ENCODE results near the gene FGF2.
A peak's percentile ranks its signal among the peaks of the same experiment; 100 is the strongest.
"Not testable (repeated sequence)": the region's sequence is repeated elsewhere in the genome, so short reads cannot be mapped to it uniquely, and the experiment has no call there.

The FGF2 gene

DNA sequence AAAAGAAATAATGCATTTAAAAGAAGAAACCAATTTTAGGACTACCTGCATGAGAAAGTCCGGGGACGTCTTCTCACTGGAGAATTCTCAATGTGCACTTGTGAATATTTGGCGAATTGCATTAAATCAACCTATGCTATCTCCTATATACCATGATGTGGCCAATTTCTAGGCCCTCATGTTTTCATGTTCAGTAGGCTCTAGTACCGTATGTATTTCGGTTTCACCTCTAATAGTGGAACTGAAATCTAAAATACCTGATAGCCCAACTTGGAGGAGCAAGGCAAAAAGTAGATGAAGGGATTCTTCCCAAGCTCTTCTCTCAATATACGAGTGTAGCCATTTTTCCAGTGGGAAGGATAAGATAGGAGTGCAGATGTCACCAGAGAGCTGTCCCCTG, 11.4 kb upstream of the FGF2 start:
- DNase-seq: no peak

DNA sequence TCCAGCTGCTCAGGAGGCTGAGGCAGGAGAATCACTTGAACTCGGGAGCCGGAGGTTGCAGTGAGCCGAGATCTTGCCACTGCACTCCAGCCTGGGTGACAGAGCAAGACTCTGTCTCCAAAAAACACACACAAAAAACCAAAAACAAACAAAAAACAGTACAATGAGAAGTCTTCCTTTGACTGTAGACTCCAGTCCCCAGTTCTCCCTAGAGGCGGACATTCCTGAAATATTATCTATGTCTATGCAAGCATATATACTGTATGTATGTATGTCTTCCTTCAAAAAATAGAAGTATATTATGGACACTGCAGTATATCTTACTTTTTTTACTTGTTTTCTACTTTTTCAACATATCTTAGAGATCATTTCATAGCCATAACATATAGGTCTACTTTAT, 10.2 kb upstream of the FGF2 start:
- DNase-seq: no peak

DNA sequence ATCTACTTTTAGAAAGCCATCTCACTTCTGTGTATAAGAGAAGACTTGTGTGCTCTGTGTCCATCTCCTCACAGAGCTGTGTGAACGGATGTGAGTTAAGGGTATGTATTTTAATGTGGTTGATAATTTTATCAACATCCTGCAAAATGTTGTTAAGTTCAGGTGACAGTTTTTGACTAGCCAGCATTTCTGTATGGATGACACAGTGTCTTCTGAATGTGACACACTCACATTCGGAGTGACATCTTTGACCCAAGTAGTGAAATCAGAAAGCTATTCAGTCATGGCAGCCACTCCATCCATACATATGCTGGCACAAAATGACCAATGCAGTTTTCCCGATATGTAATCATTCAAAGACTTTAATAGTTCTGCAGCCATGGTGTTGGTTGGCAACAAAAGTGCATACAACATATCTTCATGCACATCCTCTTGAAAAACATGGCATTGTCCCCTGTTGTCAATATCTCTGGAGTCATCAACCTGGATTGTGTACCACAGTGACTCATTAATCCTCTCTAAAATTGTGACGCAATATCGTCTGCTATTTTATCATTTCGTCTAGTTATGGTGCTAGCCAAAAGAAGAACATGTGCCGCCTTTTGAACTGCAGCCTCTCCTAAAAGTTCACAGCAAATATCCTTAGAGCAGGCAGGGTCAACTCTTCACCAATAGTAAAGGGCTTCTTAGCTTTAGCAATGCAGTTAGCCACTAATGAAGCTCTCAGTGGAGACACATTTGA, 6.8 kb upstream of the FGF2 start:
- no peak for DNase-seq

DNA sequence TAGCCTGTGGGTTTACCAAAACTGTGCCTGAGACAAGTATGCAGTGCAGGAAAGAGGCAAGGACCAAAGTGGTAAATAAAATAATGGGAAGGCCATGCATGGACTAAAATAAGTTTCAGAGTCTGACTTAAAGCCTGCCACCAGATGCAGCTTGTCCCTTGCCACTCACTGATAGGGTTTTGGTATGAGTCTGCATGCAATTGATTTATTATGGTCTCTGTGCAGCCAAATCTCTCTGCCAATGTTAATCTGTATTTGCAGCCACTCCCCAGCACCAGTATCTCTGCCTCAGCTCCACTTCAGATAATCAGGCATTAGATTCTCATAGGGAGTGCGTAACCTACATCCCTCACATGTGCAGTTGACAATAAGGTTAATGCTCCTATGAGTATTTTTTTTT, 5.5 kb upstream of the FGF2 start:
- no peak for DNase-seq

DNA sequence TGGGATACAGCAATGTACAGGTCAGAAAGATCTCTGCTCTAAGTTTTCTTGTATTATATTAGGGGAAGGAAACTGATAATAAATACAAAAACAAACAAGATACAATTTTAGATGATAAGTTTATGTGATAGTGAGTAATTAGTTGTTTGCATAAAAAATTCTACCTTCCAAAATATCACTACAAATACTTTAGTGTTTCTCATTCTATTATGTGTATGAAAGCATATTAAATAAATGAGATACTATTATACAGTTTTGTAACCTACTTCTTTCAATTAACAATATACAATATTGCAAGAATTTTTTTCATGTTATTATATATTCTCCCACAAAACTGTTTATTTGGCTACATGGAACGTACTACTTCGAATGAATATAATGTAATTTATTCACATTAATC, 4.2 kb upstream of the FGF2 start:
- DNase-seq: no peak

DNA sequence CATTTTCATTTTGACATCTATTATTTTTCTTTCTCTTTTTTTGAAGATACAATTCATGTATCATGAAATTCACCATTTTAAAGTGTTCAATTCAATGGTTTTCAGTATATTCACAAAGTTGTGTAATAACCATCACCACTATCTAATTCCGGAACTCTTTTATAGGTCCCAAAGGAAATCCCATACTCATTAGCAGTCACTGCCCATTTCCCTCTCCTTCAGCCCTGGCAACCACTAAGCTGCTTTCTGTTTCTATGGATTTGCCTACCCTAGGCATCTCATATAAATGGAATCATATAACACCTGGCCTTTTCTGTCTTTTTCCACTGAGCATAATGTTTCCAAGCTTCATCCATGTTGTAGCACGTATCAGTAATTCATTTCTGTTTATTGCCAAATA, 3.2 kb upstream of the FGF2 start:
- no peak for DNase-seq

DNA sequence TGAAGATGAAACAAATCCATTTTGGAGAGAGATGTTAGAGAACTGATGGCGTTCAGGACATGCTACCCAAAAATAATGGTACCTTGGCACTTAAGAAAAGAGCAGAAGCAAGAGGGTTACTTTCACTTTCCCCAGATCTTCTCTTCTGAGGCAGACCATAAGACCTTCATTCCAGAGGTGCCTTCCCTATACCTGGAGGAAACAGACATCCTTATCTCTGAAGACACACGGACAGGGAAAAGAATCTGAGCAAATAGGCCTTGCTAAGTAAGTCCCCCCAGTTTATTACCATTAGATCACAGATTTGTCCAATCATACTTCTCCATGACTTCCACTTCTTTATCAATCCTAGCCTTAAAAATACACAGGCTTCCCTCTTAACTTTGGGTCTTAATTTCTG, 2.0 kb upstream of the FGF2 start:
- no peak for DNase-seq

DNA sequence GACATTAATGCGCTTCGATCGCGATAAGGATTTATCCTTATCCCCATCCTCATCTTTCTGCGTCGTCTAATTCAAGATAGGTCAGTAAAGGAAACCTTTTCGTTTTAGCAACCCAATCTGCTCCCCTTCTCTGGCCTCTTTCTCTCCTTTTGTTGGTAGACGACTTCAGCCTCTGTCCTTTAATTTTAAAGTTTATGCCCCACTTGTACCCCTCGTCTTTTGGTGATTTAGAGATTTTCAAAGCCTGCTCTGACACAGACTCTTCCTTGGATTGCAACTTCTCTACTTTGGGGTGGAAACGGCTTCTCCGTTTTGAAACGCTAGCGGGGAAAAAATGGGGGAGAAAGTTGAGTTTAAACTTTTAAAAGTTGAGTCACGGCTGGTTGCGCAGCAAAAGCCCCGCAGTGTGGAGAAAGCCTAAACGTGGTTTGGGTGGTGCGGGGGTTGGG, 528 bp upstream of the FGF2 start:
- DNase-seq: no peak

DNA sequence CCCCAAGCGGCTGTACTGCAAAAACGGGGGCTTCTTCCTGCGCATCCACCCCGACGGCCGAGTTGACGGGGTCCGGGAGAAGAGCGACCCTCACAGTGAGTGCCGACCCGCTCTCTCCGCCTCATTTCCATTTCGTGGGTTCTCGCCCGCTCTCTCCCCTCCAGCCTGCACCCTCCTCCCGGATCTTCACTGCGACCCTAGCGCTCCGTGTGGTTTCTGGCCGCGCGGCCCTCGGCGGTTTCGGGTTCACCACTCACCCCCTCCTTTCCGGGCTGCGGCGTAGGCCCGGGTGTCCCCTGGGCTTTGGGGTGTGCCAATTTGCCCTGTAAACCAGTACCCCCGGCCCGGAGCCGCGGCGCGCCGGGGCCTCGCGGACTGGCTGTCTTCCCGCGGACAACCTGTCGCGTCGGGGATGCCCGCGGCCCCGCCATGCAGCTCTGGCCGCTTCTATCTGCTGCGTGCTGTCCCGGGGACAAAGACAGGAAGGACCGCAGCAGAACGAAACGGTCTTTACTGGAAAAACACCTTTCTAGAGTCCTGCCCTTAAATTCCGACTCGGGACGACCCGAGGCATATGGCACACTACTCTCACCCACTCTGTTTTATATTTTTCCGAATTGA, 737 bp downstream of the FGF2 start:
- DNase-seq: peak; percentile 15 to 28

DNA sequence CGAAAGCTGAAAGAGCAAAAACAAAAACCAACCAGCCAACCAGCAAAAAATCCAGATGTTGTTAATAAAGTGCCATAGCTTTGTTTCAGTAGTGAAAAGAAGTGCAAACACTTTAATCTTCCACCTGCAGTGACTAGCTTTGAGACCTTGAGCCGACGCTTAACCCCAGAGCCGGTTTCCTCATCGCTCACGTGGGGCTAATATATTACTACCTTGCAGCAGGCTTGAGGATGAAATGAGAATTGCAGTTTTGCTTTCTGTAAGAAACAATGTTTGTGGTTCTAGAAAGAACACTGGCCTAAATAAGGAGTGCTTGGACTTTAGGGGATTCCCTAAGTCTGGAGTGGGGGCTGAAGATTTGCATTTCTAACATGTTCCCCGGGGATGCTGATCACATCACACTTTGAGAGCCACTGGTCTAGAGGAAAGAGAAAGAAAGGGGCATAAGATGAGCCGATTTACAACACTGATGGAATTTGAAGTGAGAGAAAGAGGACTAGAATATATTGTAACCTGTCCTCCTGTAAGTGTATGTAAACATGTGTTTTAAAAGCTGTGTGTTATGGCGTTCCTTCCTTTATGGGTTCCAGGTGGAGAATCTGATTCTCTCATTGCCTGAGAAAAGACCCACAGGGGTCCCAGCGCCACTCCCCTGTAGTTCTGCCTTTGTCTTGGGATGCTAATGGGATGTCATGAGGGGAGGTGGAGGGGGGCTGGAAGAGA, 1.4 kb downstream of the FGF2 start:
- peak; percentile 13 to 27 for DNase-seq

DNA sequence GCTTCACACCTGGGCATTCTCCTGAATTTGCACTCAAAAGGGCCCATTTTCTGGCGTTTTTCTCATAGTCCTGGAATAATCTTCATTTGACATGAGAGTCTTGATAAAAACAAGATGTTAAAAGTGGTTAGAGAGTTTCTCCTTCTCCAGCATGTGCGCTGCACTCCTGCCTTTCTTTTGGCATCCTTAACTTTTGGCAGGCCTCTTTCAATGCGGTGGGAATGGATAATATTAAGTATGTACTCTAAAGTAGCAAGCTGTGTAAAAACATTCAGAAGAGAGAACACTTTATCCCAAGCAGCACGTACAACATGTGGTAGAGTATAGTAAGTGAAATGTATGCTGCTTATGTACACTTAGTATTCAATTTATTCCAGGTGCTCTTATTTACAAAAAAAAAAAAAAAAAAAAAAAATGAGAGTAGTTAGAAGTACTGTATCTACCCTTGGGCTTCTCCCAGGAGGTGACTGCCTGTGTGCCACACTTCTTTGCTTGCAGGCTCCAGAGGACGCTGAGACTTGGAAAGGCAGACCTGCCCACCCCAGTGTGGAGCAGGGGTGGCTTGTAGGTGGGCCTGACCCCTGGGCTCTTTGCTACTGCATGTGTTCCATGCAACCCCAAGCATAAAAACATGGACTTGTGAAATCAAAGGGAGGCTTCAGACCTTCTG, 3.9 kb downstream of the FGF2 start:
- DNase-seq: no peak

DNA sequence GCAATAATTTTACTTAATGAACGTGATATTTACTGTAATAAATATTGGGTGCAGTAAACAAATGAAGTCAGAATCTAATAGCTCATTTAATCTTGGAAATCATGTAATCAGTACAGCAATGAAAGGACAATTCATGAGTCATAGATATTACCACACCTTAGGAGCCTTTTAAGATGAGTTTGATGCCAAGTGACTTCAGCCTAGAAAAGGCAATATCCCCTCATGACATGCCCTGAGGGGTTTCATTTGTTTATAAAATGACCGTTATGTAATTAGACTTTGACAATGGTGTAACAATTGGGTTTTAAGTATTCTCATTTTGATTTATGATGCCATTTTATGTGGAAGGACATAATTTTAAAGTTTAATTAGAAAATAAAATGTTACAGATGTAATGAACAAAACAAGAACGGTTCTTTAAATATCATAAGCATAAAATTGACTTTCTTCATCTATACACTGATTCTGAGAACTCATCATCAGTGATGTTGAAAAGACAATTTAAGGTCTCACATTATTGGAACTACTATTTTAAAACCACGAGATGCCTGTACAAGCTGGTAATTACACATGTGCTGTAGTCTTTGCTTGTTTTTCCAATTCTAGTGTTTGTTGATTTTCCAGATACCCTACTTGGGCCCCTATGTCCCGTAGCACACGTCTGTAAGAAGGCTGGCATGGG, 5.0 kb downstream of the FGF2 start:
- DNase-seq: no peak

DNA sequence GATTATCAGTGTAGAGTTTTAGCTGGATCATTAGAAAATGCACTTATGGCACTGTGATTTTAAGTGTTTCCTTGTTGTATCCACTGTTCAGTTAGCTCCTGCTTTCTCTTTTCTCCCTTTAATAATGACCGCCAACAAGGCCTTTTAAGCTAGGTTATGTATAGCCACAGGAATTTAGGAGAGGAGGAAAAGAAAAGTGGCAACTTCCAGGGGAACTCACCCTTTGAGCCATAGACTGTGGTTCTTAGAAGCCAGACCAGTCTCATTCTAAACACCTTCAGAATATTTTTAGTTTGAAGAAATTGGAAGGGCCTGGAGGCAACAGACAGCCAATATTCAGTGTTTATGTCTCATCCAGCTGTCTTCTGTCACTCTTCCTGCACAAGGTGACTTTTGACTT, 6.1 kb downstream of the FGF2 start:
- DNase-seq: no peak

DNA sequence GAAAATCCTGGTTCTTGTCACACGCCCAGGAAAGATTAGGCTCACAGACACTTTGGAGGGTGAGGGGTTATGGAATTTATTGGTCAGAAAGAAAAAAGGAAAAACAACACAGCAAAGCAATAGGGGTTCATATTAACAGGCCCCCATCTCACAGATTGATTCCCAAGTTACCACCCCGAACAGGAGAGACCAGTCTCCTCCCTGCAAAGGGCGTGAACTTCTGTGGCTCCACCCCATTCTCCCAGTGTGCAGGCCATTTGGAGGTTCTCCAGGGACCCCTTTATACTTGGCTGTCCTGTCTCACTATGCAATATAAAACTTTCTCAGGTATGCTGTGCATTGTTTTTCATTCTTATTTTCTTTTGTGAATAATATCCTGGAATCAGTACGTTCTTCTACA, 7.4 kb downstream of the FGF2 start:
- no peak for DNase-seq

DNA sequence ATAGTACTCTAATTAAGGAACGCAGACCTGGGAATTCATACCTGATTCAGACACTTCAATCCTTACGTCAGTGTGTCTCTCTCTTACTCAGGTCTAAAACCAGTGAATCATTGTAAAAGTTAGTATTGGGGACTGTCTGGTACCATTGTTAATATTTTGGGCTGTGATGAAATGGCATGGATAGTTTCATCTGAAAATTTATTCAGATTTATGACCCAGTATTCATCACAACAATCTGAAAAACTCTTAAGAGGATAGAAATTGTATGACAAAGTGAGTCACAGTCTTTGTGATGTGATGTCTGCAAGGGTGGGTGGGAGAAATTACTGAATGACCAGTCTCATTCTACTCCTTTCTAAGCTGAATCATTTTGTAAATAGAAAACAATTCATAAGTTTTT, 10.3 kb downstream of the FGF2 start:
- no peak for DNase-seq

DNA sequence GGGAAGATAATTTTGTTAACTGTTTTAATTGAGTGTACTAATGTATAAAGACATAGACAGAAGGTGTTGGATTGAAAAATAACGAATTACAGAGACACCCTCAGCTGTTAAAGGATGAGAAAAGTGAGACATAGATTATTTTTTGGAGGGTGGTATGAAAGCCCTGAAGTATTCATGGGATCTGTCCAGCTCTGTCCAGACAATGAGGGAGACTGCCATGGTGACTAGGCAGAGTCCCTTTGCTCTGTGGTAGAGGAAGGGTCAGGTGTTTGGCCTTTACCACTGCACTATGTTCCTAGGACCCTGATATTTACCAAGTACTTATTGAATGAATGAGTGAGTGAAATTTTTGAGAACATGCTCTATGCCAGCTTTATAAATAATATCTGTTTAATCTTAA, 11.4 kb downstream of the FGF2 start:
- no peak for DNase-seq

DNA sequence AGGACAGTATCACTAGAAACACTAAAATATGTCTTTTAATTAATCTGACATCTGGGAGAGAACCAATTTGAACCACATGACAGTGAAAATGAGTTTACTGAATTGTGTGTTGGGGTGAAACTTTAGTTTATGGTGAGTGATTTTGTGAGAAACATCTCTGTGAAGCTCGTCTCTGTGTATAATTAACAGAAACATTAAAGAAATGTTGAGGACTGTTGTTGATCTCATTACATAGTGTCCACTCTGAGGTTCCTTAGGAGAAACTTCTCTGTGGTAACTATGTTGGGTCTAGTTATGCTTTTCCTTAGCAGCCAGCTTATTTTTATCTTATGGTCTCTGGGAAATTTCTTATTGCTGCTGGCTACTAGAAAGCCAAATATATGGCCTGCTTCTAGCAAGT, 15.8 kb downstream of the FGF2 start:
- DNase-seq: no peak

DNA sequence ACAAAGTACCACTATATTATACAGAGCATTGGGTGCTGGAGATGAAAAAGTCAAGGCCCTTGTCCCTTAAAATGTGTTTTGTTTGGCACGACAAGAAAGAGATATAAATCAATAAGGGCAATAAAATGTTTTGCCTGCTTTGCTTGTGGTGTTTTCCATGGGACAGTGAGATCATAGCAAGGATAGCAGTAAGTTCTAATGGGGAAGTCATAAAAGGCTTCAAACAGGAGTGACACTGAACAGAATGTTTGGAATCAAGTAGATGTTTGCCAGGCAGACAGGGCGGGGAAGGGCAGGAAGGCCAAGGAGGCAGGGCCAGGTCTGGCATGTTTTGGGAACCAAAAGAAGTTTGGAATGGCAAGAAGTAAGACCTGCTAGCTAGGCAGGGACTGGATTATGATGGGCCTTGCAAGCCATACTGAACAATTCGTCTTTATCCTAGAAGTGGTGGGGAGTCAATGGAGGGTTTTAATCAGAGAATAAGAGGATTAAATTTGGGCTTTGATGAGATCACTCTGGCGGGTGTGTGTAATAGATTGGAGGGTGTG, 16.4 kb downstream of the FGF2 start:
- DNase-seq: no peak

DNA sequence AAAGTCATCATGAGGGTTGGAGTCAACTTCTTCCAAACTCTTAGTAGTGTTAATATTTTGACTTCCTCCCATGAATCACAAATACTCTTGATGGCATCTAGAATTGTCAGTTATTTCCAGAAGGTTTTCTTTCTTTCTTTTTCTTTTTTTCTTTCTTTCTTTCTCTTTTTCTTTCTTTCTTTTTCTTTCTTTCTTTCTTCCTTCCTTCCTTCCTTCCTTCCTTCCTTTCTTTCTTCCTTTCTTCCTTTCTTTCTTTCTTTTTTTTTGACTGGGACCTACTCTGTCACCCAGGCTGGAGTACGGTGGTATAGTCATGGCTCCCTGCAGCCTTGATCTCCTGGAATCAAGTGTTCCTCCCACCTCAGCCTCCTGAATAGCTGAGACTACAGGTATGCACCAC, 17.8 kb downstream of the FGF2 start:
- DNase-seq: not testable (repeated sequence)

DNA sequence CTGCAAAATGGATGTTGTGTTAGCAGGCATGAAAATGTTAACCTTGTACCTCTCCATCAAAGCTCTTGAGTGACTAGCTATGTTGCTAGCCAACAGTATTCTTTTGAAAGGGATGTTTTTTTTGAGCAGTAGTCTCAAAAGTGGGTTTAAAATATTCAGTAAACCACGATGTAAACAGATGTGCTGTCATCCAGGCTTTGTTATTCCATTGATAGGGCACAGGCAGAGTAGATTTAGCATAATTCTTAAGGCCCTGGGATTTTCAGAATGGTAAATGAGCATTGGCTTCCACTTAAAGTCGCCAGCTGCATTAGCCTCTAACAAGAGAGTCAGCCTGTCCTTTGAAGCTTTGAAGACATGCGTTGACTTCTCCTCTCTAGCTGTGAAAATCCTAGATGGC, 18.4 kb downstream of the FGF2 start:
- DNase-seq: no peak

DNA sequence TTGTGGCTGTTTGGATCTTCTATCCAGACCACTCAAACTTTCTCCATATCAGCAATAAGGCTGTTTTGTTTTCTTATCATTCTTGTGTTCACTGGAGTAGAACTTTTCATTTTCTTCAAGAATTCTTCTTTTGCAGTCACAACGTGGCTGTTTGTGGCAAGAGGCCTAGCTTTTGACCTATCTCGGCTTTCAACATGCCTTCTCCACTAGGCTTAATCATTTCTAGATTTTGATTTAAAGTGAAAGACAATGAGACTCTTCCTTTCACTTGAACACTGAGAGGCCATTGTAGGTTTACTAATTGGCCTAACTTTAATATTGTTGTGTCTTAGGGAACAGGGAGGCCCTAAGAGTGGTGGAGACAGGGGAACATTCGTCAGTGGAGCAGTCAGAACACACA, 19.1 kb downstream of the FGF2 start:
- no peak for DNase-seq

DNA sequence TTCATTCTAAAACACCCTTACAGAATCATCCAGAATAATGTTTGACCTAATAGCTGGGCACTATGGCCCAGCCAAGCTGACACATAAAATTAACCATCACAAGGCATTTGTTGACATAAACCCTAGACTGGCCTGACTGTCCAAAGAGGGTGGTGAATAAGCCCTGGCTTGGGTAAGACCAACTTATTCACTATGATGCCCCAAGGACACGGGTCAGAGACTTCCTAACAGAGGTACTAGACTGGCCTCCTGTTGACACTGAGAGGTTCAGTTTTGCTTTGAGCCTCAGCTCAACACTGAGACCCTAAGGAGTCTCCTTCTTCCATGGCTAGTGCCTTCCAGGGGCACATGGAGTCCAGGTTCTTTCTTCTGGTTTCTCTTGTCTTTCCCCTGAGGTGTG, 21.3 kb downstream of the FGF2 start:
- DNase-seq: no peak

DNA sequence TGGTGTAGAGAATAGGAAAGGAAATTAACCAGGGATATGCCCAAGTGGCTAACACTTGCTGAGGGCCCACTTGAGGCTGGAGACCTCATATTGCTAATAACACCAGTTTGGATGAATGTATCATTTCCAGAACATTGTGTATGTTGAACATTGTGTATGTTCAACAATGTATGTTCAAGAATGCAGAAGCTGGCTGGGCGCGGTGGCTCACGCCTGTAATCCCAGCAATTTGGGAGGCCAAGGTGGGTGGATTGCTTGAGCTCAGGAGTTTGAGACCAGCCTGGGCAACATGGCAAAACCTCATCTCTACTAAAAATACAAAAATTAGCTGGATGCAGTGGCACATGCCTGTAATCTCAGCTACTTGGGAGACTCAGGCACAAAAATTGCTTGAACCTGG, 23.2 kb downstream of the FGF2 start:
- not testable (repeated sequence) for DNase-seq
